HepG2 (cell line): ENCODE results near the gene GGA1. TPM values are rescaled to one million over a fixed set of nuclear protein-coding genes. Genes with fewer than 3 reads are reported as not detected.
A peak's percentile ranks its signal among the peaks of the same experiment; 100 is the strongest.

Experiments
- AGO1 ChIP-seq: fragments of 200-400 bp; formaldehyde crosslinking; IDR thresholded peaks from 2 replicates; pipeline ENCODE4 v1.6.1; 2017; ENCODE audit warnings: mild to moderate bottlenecking, low read depth, low read length, moderate library complexity; ENCODE audit not compliant: poor library complexity, severe bottlenecking
- CERS6 ChIP-seq: sonication (generic); formaldehyde crosslinking; IDR thresholded peaks from 2 replicates; pipeline ENCODE4 v1.5.0; 2020; ENCODE audit warnings: missing genetic modification reagents
- CREM ChIP-seq, 2 experiments: sonication (generic) in 1 of 2; formaldehyde crosslinking in 1 of 2; IDR thresholded peaks; 2 replicates each; pipeline versions ENCODE4 v1.4.0 to v1.6.1; 2016 to 2020; ENCODE audit warnings: antibody characterized with exemption in 1 of 2, mild to moderate bottlenecking in 1 of 2, missing genetic modification reagents in 1 of 2
- ESRRA ChIP-seq: sonication (generic); formaldehyde crosslinking; IDR thresholded peaks from 2 replicates; pipeline ENCODE4 v1.5.1; 2020; ENCODE audit warnings: mild to moderate bottlenecking, low read depth, missing genetic modification reagents
- KDM3A ChIP-seq: IDR thresholded peaks from 2 replicates; pipeline ENCODE4 v1.6.1; 2018; ENCODE audit warnings: low read depth, missing compliant biosample characterization
- MED1 ChIP-seq: sonication (generic); formaldehyde crosslinking; IDR thresholded peaks from 2 replicates; pipeline ENCODE4 v1.4.0; 2020; ENCODE audit warnings: missing genetic modification reagents
- PAF1 ChIP-seq: IDR thresholded peaks from 2 replicates; pipeline ENCODE4 v1.6.1; 2016; ENCODE audit warnings: missing genetic modification reagents, missing compliant biosample characterization
- TFAP4 ChIP-seq: sonication (generic); IDR thresholded peaks from 2 replicates; pipeline ENCODE4 v1.6.1; 2016; ENCODE audit warnings: low read depth, borderline replicate concordance
- ZBTB8A ChIP-seq: sonication (generic); formaldehyde crosslinking; IDR thresholded peaks from 2 replicates; pipeline ENCODE4 v1.4.0; 2020; ENCODE audit warnings: mild to moderate bottlenecking, low read depth, missing genetic modification reagents, borderline replicate concordance
- ZC3H13 ChIP-seq: sonication (generic); formaldehyde crosslinking; IDR thresholded peaks from 2 replicates; pipeline ENCODE4 v1.8.1; 2023; ENCODE audit warnings: mild to moderate bottlenecking, missing genetic modification reagents, moderate library complexity
- ZNF451 ChIP-seq: sonication (generic); formaldehyde crosslinking; IDR thresholded peaks from 2 replicates; pipeline ENCODE4 v1.5.0; 2020; ENCODE audit warnings: mild to moderate bottlenecking, missing genetic modification reagents
- ZNF776 ChIP-seq: sonication (generic); formaldehyde crosslinking; IDR thresholded peaks from 2 replicates; pipeline ENCODE4 v1.4.0; 2020; ENCODE audit warnings: mild to moderate bottlenecking, missing genetic modification reagents
- polyA plus RNA-seq, 8 experiments: library from polyadenylated mRNA; depleted of rRNA in 3 of 8; stranded (reverse) in 7 of 8; unstranded in 1 of 8; fragments of >200 nt; fragmentation: Illumina TruSeq in 4 of 8; extraction: Trizol in 4 of 8; gene quantifications; 2 replicates each; pipeline versions ENCODE4 v1.2.1 to v1.2.3, GENCODE V29; 2011 to 2016; ENCODE audit warnings: low read depth in 4 of 8, missing spikeins in 1 of 8, mixed read lengths in 1 of 8; ENCODE audit not compliant: insufficient read depth in 1 of 8
- total RNA-seq, 5 experiments: library from RNA; depleted of rRNA; stranded (reverse); fragments of >200 nt; fragmentation: Illumina TruSeq; extraction: Trizol; gene quantifications; 2 replicates each; pipeline ENCODE4 v1.2.3, GENCODE V29; 2016; ENCODE audit warnings: low read depth in 1 of 5
- TF ChIP-seq, protein P1 (sequence below), 2 experiments: fragments of 450-650 bp in 1 of 2; sonication (generic) in 1 of 2; formaldehyde crosslinking in 1 of 2; IDR thresholded peaks; 2 replicates each; pipeline versions ENCODE4 v1.6.1 to v1.8.0; 2016 to 2022; ENCODE audit warnings: antibody characterized with exemption in 1 of 2, mild to moderate bottlenecking in 1 of 2, missing genetic modification reagents in 1 of 2
- TF ChIP-seq, protein P2 (sequence below): sonication (generic); formaldehyde crosslinking; IDR thresholded peaks from 2 replicates; pipeline ENCODE4 v1.8.0; 2022; ENCODE audit warnings: missing genetic modification reagents, low read depth, mild to moderate bottlenecking, borderline replicate concordance

Gene GGA1
- total and polyA plus RNA-seq, 2 of the 13 experiments (the other 11 are each of a cell fraction or from before 2014, with no cell fraction given), result 29.1 to 87.2 TPM

DNA sequence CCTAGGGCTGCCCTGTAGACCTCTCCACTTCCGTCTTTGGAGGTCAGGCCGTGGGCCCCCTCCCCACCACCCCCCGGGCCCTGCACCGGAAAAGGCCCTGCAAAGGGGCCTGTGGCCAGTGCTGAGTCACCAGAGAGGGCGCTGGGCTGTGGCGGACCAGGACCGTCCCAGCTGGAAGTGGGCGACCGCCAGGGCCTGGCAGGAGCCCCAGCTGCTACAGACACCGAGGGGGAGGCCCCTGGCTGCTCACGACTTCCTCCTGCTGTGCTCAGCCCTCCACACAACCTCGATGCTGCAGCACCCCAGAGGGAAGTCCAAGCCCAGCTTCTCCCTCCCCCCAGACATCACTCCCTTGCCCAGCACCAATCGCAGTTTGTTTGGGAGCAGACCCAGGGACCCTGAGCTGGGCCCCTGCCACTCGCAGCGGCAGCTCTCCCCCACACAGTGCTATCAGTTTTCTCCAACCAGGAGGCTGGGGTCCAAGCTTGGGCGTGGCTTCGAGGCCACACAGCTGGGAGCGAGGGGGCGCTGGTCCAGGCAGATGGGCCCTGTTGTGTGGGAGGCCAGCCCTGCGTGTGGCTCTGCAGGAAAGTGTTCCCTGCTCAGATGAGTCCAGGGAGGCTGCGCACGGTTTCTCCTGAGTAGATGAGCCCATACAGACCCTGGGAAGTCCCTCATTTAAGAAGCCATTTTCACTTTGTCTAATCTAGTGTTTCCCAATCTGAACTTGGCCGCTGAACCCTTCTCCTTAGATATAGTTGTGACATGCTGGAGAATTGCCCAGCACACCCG, 25.2 kb downstream of the GGA1 start (continued):
- TF ChIP-seq, protein P1, sequence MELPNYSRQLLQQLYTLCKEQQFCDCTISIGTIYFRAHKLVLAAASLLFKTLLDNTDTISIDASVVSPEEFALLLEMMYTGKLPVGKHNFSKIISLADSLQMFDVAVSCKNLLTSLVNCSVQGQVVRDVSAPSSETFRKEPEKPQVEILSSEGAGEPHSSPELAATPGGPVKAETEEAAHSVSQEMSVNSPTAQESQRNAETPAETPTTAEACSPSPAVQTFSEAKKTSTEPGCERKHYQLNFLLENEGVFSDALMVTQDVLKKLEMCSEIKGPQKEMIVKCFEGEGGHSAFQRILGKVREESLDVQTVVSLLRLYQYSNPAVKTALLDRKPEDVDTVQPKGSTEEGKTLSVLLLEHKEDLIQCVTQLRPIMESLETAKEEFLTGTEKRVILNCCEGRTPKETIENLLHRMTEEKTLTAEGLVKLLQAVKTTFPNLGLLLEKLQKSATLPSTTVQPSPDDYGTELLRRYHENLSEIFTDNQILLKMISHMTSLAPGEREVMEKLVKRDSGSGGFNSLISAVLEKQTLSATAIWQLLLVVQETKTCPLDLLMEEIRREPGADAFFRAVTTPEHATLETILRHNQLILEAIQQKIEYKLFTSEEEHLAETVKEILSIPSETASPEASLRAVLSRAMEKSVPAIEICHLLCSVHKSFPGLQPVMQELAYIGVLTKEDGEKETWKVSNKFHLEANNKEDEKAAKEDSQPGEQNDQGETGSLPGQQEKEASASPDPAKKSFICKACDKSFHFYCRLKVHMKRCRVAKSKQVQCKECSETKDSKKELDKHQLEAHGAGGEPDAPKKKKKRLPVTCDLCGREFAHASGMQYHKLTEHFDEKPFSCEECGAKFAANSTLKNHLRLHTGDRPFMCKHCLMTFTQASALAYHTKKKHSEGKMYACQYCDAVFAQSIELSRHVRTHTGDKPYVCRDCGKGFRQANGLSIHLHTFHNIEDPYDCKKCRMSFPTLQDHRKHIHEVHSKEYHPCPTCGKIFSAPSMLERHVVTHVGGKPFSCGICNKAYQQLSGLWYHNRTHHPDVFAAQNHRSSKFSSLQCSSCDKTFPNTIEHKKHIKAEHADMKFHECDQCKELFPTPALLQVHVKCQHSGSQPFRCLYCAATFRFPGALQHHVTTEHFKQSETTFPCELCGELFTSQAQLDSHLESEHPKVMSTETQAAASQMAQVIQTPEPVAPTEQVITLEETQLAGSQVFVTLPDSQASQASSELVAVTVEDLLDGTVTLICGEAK (IDR thresholded peaks at IDR 0.05), result no peak
- TF ChIP-seq, protein P1 (CRISPR knock-in tag; IDR thresholded peaks at IDR 0.05), result no peak
- TF ChIP-seq KDM3A (CRISPR knock-in tag) (no peak), CERS6 (CRISPR knock-in tag) (no peak), PAF1 (peak; percentile 52; the same call in 1 of the 2 replicates), CREM (IDR thresholded peaks at IDR 0.05) (peak; percentile 53; the same call in 1 of the 2 replicates), CREM (CRISPR knock-in tag; IDR thresholded peaks at IDR 0.05) (no peak), ESRRA (CRISPR knock-in tag) (no peak; the same call in none of the 2 replicates), MED1 (peak; percentile 15), ZBTB8A (CRISPR knock-in tag) (no peak), ZC3H13 (CRISPR knock-in tag) (peak; percentile 45; the same call in 1 of the 2 replicates), AGO1 (peak; percentile 96), TFAP4 (peak; percentile 90), ZNF776 (CRISPR knock-in tag) (0 out of 2 replicates have a peak, but pooled peaks have one; percentile 35), ZNF451 (CRISPR knock-in tag) (0 out of 2 replicates have a peak, but pooled peaks have one; percentile 8)
- TF ChIP-seq, protein P2, sequence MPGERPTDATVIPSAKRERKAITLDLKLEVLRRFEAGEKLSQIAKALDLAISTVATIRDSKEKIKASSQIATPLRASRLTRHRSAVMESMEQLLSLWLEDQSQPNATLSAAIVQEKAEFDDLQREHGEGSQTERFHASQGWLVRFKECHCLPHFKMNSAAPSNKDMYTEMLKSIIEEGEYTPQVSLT, result no peak
